BJ (cell line): ENCODE results near the gene TMEM256. TPM values are rescaled to one million over a fixed set of nuclear protein-coding genes. Genes with fewer than 3 reads are reported as not detected.

Source experiments
- CTCF ChIA-PET: fragments of 350-600 bp; formaldehyde crosslinking; extraction: SDS; loops from one replicate; lab custom pipeline; 2021; ENCODE audit warnings: antibody characterized with exemption, inconsistent platforms; lab: Yijun Ruan, JAX
- POLR2A ChIA-PET: fragments of 300-600 bp; sonication (Branson Sonifier 250); formaldehyde crosslinking; extraction: SDS; loops from one replicate; lab custom pipeline; 2021; ENCODE audit warnings: antibody characterized with exemption; lab: Charles Lee
- DNase-seq: peaks from one replicate; pipeline ENCODE4 v3.0.0-alpha.2; 2011; ENCODE audit warnings: low read depth
- H3K27me3 ChIP-seq: 2 replicates; pipeline ENCODE4 v1.6.0; 2011; ENCODE audit warnings: low read length; ENCODE audit not compliant: control insufficient read depth, insufficient read depth
- H3K36me3 ChIP-seq: 2 replicates; pipeline ENCODE4 v1.5.1; 2011; ENCODE audit warnings: low read length; ENCODE audit not compliant: control insufficient read depth, insufficient read depth
- H3K4me3 ChIP-seq: 2 replicates; pipeline ENCODE4 v1.5.1; 2011; ENCODE audit warnings: low read depth, mild to moderate bottlenecking, control low read depth, low read length
- polyA plus RNA-seq: library from polyadenylated mRNA; depleted of rRNA; stranded (reverse); fragments of >200 nt; gene quantifications from 2 replicates; pipeline ENCODE4 v1.2.3, GENCODE V29; 2011
- TF ChIP-seq, protein P1 (sequence below): IDR thresholded peaks from 2 replicates; pipeline ENCODE4 v1.5.1; 2011; ENCODE audit warnings: low read depth, mild to moderate bottlenecking, control low read depth, inconsistent platforms, low read length, moderate library complexity; ENCODE audit not compliant: insufficient read depth

Gene TMEM256
- polyA plus RNA-seq, 1 experiment = 101 TPM

DNA sequence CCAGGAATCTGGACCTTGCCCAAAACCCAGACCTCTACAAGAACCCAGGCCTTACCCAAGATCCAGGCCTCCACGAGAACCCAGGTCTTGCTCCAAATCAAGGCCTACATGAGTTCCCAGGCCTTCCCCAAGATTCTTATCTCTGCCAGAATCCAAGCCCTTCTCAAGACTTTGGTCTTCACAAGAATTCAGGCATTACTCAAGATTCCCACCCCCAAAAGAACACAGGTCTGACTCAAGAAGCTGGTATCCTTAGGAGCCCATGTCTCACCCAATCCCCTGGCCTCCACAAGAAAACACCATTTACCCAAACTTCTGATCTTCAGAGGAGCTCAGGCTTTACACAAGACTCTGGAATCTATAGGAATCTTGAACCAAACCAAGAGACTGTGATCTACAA lies 27.3 kb upstream of the TMEM256 start:
- Histone ChIP-seq H3K4me3 (no peak overlapping the region), H3K36me3 (no peaks in the 10 kb centered on the region), H3K27me3 (no peaks in the 10 kb centered on the region)
- TF ChIP-seq, protein P1, sequence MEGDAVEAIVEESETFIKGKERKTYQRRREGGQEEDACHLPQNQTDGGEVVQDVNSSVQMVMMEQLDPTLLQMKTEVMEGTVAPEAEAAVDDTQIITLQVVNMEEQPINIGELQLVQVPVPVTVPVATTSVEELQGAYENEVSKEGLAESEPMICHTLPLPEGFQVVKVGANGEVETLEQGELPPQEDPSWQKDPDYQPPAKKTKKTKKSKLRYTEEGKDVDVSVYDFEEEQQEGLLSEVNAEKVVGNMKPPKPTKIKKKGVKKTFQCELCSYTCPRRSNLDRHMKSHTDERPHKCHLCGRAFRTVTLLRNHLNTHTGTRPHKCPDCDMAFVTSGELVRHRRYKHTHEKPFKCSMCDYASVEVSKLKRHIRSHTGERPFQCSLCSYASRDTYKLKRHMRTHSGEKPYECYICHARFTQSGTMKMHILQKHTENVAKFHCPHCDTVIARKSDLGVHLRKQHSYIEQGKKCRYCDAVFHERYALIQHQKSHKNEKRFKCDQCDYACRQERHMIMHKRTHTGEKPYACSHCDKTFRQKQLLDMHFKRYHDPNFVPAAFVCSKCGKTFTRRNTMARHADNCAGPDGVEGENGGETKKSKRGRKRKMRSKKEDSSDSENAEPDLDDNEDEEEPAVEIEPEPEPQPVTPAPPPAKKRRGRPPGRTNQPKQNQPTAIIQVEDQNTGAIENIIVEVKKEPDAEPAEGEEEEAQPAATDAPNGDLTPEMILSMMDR = no peak
- POLR2A ChIA-PET = interaction anchor here (0.6 kb wide), 1 partner anchor 27 kb away, joined by 11 read pairs; the partner anchor contains the start of gene TMEM256
- DNase-seq = no peak
- CTCF ChIA-PET = interaction anchor here (1.4 kb wide), 1 partner anchor 130 kb away, joined by 5 read pairs; no protein-coding TSS in a partner anchor

DNA sequence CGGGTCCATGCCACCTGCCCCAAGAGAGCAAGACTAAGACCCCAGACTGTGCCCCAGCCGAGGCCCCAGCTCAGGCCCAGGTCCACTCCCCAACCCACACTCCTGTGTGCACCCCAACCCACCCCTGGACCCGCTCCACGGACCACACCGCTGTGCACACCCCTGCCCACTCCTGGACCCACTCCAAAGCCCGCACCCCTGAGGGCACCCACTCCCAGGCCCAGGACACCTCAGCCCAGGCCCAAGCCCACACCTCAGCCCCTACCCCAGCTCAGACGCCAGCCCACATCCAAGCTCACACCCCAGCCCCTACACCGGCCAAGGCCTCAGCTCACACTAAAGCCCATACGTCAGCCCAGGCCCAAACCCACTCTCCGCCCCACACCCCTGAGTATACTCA lies 25.8 kb upstream of the TMEM256 start:
- ChIA-PET POLR2A (no interaction called here), CTCF (interaction anchor here (0.8 to 1.2 kb wide), 2 partner anchors 9 to 46 kb away, joined by 3 read pairs; no protein-coding TSS in a partner anchor)
- H3K4me3 ChIP-seq = no peak overlapping the region
- no peaks in the 10 kb centered on the region for H3K27me3 ChIP-seq
- TF ChIP-seq, protein P1 = no peak
- DNase-seq = no peak
- H3K36me3 ChIP-seq = no peaks in the 10 kb centered on the region

DNA sequence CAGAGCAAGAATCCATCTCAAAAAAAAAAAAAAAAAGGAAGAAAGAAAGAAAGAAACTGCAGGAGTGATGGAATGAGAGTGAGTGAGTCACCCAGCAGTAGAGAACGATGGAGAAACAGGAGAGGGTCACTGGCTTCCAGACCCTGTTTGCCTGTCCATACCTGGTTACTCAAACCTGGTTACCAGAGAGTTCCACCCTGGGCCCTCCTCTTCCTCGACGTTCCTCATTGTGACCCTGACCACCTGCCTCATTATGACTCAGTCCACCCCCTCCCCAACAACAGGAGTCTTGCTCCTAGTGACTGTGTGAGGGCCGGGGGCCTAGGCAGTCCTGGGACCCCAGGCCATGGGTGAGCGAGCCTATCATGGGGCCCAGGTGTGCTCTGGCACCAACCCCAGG lies 24.7 kb upstream of the TMEM256 start, which contains the start of gene SPEM3:
Gene SPEM3, plus strand, starts transcription at position 301 of the 400 bp plus-strand sequence. Its CDS starts 46 bp downstream, at position 347.
- TF ChIP-seq, protein P1 = no peak
- CTCF ChIA-PET = no interaction called here
- Histone ChIP-seq H3K27me3 (no peaks in the 10 kb centered on the region), H3K36me3 (no peaks in the 10 kb centered on the region), H3K4me3 (no peak within 1 kb of the TSS)
- DNase-seq = no peak
- POLR2A ChIA-PET = no interaction called here

DNA sequence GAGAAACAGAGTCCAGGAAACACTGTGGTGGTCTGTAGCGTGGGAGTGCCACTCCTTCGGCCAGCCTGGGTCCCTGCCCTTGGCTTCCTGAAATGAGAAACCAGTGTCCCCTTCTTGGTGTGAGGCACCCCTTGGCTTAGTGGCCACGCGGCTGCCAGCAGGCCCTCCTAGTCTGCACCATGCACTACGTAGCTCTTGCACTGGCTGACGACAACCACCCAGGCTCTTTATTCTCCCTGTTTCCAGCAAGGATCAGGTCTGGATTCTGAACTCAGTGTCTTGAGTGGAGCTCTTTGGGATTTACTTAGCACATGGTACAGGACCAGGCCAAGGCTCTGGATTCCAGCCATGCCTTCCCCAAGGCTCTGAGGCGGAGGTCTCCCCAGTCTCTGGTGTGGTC lies 23.7 kb upstream of the TMEM256 start:
- TF ChIP-seq, protein P1 = no peak
- POLR2A ChIA-PET = no interaction called here
- no peaks in the 10 kb centered on the region for H3K27me3 ChIP-seq
- no peak overlapping the region for H3K4me3 ChIP-seq
- CTCF ChIA-PET = interaction anchor here (1.0 kb wide), 1 partner anchor 9 kb away, joined by 5 read pairs; no protein-coding TSS in a partner anchor
- no peaks in the 10 kb centered on the region for H3K36me3 ChIP-seq
- DNase-seq = no peak

DNA sequence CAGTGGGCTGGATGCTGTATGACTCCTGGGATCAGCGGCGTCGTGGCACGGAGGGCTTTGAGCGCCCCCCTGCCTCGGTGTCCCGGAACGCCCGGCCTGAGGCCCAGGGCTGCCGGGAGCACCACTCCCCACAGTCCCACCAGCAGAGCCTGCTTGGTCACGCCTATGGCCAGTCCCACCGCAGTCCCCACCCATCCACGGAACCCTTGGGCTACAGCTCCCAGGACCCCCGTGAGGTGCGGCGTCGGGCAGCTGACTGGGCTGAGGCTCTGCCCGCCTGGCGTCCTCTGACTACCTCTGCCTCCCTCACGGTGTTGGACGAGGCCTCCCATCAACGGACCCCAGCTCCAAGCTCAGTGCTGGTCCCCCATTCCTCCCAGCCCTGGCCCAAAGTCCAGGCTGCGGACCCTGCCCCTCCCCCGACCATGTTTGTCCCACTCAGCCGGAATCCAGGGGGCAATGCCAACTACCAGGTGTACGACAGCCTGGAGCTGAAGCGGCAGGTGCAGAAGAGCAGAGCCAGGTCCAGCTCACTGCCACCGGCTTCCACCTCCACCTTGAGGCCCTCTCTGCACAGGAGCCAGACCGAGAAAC lies 23.1 kb upstream of the TMEM256 start:
- no peak overlapping the region for H3K4me3 ChIP-seq
- H3K36me3 ChIP-seq = no peaks in the 10 kb centered on the region
- TF ChIP-seq, protein P1 = no peak
- H3K27me3 ChIP-seq = no peaks in the 10 kb centered on the region
- no peak for DNase-seq
- CTCF ChIA-PET = interaction anchor here (1.0 kb wide), 1 partner anchor 9 kb away, joined by 5 read pairs; no protein-coding TSS in a partner anchor
- POLR2A ChIA-PET = no interaction called here
